Endodermal cell (in vitro differentiated cells): ENCODE measurements around the gene POU4F2. TPM values are rescaled to one million over a fixed set of nuclear protein-coding genes. Genes with fewer than 3 reads are reported as not detected.
A peak's percentile ranks its signal among the peaks of the same experiment; 100 is the strongest.

ENCODE experiments used
- DNase-seq: peaks from one replicate; pipeline ENCODE4 v3.0.0-alpha.2; 2017
- H3K27ac ChIP-seq: 2 replicates; pipeline ENCODE4 v1.5.1; 2013; ENCODE audit warnings: mild to moderate bottlenecking, low read depth, low read length, moderate library complexity
- H3K27me3 ChIP-seq: 2 replicates; pipeline ENCODE4 v1.6.1; 2013; ENCODE audit warnings: mild to moderate bottlenecking, low read length, moderate library complexity; ENCODE audit not compliant: insufficient read depth, control insufficient read depth, poor library complexity, severe bottlenecking
- H3K36me3 ChIP-seq: 2 replicates; pipeline ENCODE4 v1.7.0; 2013; ENCODE audit warnings: mild to moderate bottlenecking, low read length, moderate library complexity; ENCODE audit not compliant: control insufficient read depth, insufficient read depth
- H3K4me1 ChIP-seq: one replicate; pipeline ENCODE4 v1.7.0; 2013; ENCODE audit warnings: low read length; ENCODE audit not compliant: control insufficient read depth, insufficient read depth
- H3K4me3 ChIP-seq: 2 replicates; pipeline ENCODE4 v1.5.1; 2013; ENCODE audit warnings: mild to moderate bottlenecking, low read length, moderate library complexity
- H3K9ac ChIP-seq: 2 replicates; pipeline ENCODE4 v1.6.1; 2013; ENCODE audit warnings: mild to moderate bottlenecking, low read length, moderate library complexity; ENCODE audit not compliant: poor library complexity, severe bottlenecking; ENCODE audit errors: extremely low read depth
- H3K9me3 ChIP-seq: 2 replicates; pipeline ENCODE4 v1.6.1; 2013; ENCODE audit warnings: mild to moderate bottlenecking, low read length, moderate library complexity; ENCODE audit not compliant: control insufficient read depth
- H3K27ac Mint-ChIP-seq: 2 replicates; pipeline ENCODE4 v1.8.0; 2020; ENCODE audit warnings: mixed read lengths
- H3K27me3 Mint-ChIP-seq: 2 replicates; pipeline ENCODE4 v1.8.0; 2021; ENCODE audit warnings: mild to moderate bottlenecking, mixed read lengths; ENCODE audit not compliant: insufficient read depth
- H3K36me3 Mint-ChIP-seq: 2 replicates; pipeline ENCODE4 v1.8.0; 2020; ENCODE audit warnings: low read depth, mixed read lengths
- H3K4me1 Mint-ChIP-seq: 2 replicates; pipeline ENCODE4 v1.8.0; 2020; ENCODE audit warnings: mixed read lengths
- H3K4me3 Mint-ChIP-seq: 2 replicates; pipeline ENCODE4 v1.8.0; 2020; ENCODE audit warnings: mild to moderate bottlenecking, moderate library complexity, mixed read lengths
- H3K9me3 Mint-ChIP-seq: 2 replicates; pipeline ENCODE4 v1.8.0; 2020; ENCODE audit warnings: mild to moderate bottlenecking, mixed read lengths
- CTCF ChIP-seq: fragments of 200-600 bp; sonication (generic); conservative IDR thresholded peaks from 2 replicates; pipeline ENCODE4 v1.5.0; 2021; ENCODE audit warnings: antibody characterized with exemption, mild to moderate bottlenecking
- WGBS, 2 experiments: methylation state at CpG; one replicate each; pipeline versions ENCODE4 v1.1.5 to v1.1.7; 2013; ENCODE audit warnings: missing lambda C conversion rate in 2 of 2, mixed read lengths in 1 of 2; ENCODE audit not compliant: insufficient coverage in 1 of 2, insufficient read length in 1 of 2; 5-methylcytosine and 5-hydroxymethylcytosine counted together
- total RNA-seq, 2 donors: library from RNA; stranded (reverse); fragmentation: NEBNext Ultra II Directional in 1 of 2; extraction: Animal tissue kit (Norgen Biotek cat#: 25700) in 1 of 2; gene quantifications; 2 replicates in 1 of 2; 3 replicates in 1 of 2; pipeline ENCODE4 v1.2.1, GENCODE V29; 2021

Gene POU4F2
- total RNA-seq, 2 donors from 2014 or later, result not detected

- no peaks in the 10 kb centered on the region for H3K36me3 Mint-ChIP-seq
- peak; percentile 79 for DNase-seq
- H3K4me1 Mint-ChIP-seq, result no peaks in the 10 kb centered on the region
- peak overlapping the region; percentile 41 for H3K4me3 Mint-ChIP-seq
- Histone ChIP-seq H3K4me3 (peak overlapping the region; percentile 72), H3K27ac (no peak overlapping the region), H3K27me3 (peaks cover 100% of the 10 kb centered on the region), H3K36me3 (no peaks in the 10 kb centered on the region), H3K4me1 (peaks cover 5% of the 10 kb centered on the region), H3K9ac (no peak overlapping the region), H3K9me3 (no peaks in the 10 kb centered on the region)
- H3K27ac Mint-ChIP-seq, result no peak overlapping the region
- TF ChIP-seq CTCF, result peak; percentile 49
- no peaks in the 10 kb centered on the region for H3K9me3 Mint-ChIP-seq
- WGBS, 2 experiments, result 0 to 1% methylated on average over 15 to 44 of the region's 46 CpGs
- peaks cover 100% of the 10 kb centered on the region for H3K27me3 Mint-ChIP-seq
Measured at GRCh38 chr4:146647615-146648460, 9.1 kb downstream of the POU4F2 start.

GRCh38 chr4:146648461-146648783, 9.7 kb downstream of the POU4F2 start:
- Histone ChIP-seq H3K4me1 (peaks cover 5% of the 10 kb centered on the region), H3K27ac (no peak overlapping the region), H3K36me3 (no peaks in the 10 kb centered on the region), H3K9me3 (no peaks in the 10 kb centered on the region), H3K9ac (no peak overlapping the region), H3K27me3 (peaks cover 100% of the 10 kb centered on the region), H3K4me3 (peak overlapping the region; percentile 72)
- no peaks in the 10 kb centered on the region for H3K36me3 Mint-ChIP-seq
- TF ChIP-seq CTCF, result no peak
- WGBS, 2 experiments, result 3% methylated on average over 15 of the region's 16 CpGs; no CpG with 5 or more reads in 1 of the 2 experiments
- peak overlapping the region; percentile 41 for H3K4me3 Mint-ChIP-seq
- peaks cover 100% of the 10 kb centered on the region for H3K27me3 Mint-ChIP-seq
- DNase-seq, result peak; percentile 73
- no peaks in the 10 kb centered on the region for H3K9me3 Mint-ChIP-seq
- no peaks in the 10 kb centered on the region for H3K4me1 Mint-ChIP-seq
- no peak overlapping the region for H3K27ac Mint-ChIP-seq

GRCh38 chr4:146649232-146649631, 10.5 kb downstream of the POU4F2 start:
- TF ChIP-seq CTCF, result no peak
- peak overlapping the region; percentile 41 for H3K4me3 Mint-ChIP-seq
- peaks cover 2% of the 10 kb centered on the region for H3K4me1 Mint-ChIP-seq
- 14 to 32% methylated on average over 2 to 3 of the region's 3 CpGs for WGBS, 2 experiments
- Histone ChIP-seq H3K4me3 (no peak overlapping the region), H3K9me3 (no peaks in the 10 kb centered on the region), H3K4me1 (peaks cover 5% of the 10 kb centered on the region), H3K27me3 (peaks cover 100% of the 10 kb centered on the region), H3K36me3 (no peaks in the 10 kb centered on the region), H3K27ac (no peak overlapping the region), H3K9ac (no peak overlapping the region)
- no peak overlapping the region for H3K27ac Mint-ChIP-seq
- no peaks in the 10 kb centered on the region for H3K36me3 Mint-ChIP-seq
- peaks cover 100% of the 10 kb centered on the region for H3K27me3 Mint-ChIP-seq
- no peaks in the 10 kb centered on the region for H3K9me3 Mint-ChIP-seq
- DNase-seq, result no peak
